ENCODE measurements around the gene SUCLA2. TPM values are rescaled to one million over a fixed set of nuclear protein-coding genes. Genes with fewer than 3 reads are reported as not detected.

Gene SUCLA2
- total RNA-seq, 4 donors from 2014 or later: 45.4 to 68.5 (median 57.2) TPM

DNA sequence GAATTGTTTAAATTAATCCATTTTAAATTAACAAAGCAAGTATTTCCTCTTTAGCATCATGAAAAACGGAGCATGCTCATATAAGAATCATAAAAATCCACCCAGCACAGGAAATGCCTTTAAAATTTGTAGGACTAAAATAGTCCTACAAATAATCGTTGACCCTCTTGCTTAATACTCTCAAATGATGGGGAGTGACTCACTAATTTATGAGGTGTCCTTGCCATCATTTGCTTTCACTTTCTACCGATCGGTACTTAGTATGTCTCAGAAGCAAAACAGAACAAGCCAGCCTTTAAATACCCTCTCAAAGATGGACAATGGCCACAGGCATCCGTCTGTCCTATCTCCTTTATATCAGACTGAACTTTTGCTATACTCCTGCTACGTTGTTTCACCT lies 97.2 kb downstream of the SUCLA2 start:
- Histone ChIP-seq H3K27me3 (no peaks in the 10 kb centered on the region), H3K4me1 (no peaks in the 10 kb centered on the region), H3K36me3 (no peaks in the 10 kb centered on the region), H3K4me3 (peak overlapping the region; percentile 4 to 18 (median 10)), H3K9me3 (no peaks in the 10 kb centered on the region), H3K27ac (peak overlapping the region in 1 of 4 donors; percentile 13)
- TF ChIP-seq, protein P1, sequence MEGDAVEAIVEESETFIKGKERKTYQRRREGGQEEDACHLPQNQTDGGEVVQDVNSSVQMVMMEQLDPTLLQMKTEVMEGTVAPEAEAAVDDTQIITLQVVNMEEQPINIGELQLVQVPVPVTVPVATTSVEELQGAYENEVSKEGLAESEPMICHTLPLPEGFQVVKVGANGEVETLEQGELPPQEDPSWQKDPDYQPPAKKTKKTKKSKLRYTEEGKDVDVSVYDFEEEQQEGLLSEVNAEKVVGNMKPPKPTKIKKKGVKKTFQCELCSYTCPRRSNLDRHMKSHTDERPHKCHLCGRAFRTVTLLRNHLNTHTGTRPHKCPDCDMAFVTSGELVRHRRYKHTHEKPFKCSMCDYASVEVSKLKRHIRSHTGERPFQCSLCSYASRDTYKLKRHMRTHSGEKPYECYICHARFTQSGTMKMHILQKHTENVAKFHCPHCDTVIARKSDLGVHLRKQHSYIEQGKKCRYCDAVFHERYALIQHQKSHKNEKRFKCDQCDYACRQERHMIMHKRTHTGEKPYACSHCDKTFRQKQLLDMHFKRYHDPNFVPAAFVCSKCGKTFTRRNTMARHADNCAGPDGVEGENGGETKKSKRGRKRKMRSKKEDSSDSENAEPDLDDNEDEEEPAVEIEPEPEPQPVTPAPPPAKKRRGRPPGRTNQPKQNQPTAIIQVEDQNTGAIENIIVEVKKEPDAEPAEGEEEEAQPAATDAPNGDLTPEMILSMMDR (IDR thresholded peaks at IDR 0.05): no peak
- no peak for TF ChIP-seq POLR2A (IDR thresholded peaks at IDR 0.05)
- no peak for DNase-seq

DNA sequence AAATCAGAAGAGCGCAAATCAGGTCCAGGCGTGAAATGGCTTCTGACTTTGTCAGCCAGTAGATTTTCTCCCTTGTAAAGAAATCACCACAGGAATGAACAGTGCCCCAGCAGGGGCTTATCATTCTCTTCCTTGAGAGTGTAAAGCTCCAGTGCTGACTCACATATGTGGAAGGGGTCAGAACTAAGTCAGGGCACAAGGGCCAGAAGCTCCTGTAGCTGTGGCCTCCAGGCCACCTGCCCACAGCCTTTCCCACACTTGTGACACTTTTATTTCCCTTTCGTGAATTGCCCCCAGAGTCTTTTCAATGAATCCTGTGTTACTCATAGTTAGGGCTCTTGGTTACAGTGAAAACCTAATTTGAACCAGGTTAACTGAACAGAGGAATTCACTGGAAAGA lies 99.6 kb downstream of the SUCLA2 start:
- Histone ChIP-seq H3K27me3 (no peaks in the 10 kb centered on the region), H3K36me3 (no peaks in the 10 kb centered on the region), H3K4me1 (no peaks in the 10 kb centered on the region), H3K9me3 (no peaks in the 10 kb centered on the region), H3K4me3 (no peak overlapping the region), H3K27ac (no peak overlapping the region)
- TF ChIP-seq, protein P1 (IDR thresholded peaks at IDR 0.05): no peak
- TF ChIP-seq POLR2A (IDR thresholded peaks at IDR 0.05): no peak
- no peak for DNase-seq

DNA sequence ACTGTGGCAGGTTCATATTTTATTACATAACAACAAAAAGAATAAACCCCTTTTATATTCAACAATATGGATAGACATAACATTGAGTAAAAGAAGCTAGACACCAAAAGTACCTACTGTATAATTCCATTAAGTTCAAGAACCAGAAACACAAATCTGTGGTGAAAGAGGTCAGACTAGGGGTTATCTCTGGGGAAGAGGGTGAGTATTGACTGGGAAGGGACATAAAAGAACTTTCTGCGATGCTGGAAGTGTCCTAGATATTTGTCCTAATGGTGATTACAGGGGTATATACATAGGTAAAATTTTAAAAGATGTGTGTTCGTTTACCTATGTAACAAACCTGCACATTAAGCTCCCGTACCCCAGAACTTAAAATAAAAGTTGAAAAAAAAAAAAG lies 103.0 kb downstream of the SUCLA2 start:
- Histone ChIP-seq H3K36me3 (no peaks in the 10 kb centered on the region), H3K4me1 (no peaks in the 10 kb centered on the region), H3K27me3 (no peaks in the 10 kb centered on the region), H3K27ac (no peak overlapping the region), H3K4me3 (no peak overlapping the region), H3K9me3 (no peaks in the 10 kb centered on the region)
- no peak for TF ChIP-seq POLR2A (IDR thresholded peaks at IDR 0.05)
- TF ChIP-seq, protein P1 (IDR thresholded peaks at IDR 0.05): no peak
- no peak for DNase-seq

DNA sequence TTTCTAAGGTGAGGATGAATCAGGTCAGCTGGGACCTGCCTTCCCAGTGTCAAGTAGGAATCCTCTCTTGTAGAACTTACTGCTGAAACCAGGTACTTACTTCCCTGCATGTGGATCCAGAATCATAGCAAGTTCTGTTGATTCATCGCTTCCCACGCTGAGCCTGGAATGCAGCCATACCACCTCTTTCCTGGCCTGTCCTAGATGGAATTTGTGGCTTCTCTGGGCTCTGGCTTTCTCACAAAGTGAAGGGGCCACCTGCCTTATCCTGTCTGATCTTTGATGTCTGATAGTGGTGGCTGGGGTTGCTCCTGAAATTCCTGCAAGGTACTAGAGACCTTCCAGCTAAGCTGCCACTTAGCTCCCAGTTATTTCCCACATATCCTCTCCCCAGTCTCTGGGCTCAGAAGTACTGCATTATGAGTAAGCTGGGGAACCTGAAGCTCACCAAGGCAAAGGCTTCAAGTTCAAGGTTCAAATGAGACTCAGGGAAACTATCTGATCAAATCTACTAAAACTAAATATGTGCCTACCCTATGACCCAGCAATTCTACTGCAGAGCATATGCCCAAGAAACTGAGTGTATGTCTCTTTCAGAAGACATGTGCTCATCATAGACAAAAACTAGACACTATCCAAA lies 103.5 kb downstream of the SUCLA2 start:
- no peak overlapping the region for H3K4me3 ChIP-seq
- no peak for DNase-seq
- no peaks in the 10 kb centered on the region for H3K4me1 ChIP-seq
- no peaks in the 10 kb centered on the region for H3K9me3 ChIP-seq
- TF ChIP-seq, protein P1 (IDR thresholded peaks at IDR 0.05): no peak
- TF ChIP-seq POLR2A (IDR thresholded peaks at IDR 0.05): no peak
- no peaks in the 10 kb centered on the region for H3K27me3 ChIP-seq
- H3K27ac ChIP-seq: no peak overlapping the region
- H3K36me3 ChIP-seq: no peaks in the 10 kb centered on the region

DNA sequence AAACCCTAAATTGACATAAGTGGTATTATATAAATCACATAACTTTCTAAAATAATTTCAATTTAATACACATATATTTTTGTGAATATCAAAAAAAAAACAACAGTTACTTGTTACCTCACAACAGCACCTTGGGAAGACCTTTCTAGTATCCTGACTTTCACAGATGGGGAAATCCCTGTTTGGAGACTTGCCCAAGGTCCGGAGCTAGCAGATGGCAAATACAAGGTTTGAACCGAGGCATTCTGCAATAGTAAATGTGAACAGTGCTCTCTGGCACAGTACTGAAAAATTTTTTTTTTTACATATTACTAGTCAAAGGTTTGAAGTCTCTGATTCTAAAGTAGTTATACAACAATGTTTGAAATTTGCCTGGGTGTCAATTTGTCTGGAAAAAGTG lies 104.5 kb downstream of the SUCLA2 start:
- TF ChIP-seq POLR2A (IDR thresholded peaks at IDR 0.05): no peak
- TF ChIP-seq, protein P1 (IDR thresholded peaks at IDR 0.05): no peak
- DNase-seq: no peak
- H3K36me3 ChIP-seq: no peaks in the 10 kb centered on the region
- H3K4me1 ChIP-seq: no peaks in the 10 kb centered on the region
- no peaks in the 10 kb centered on the region for H3K27me3 ChIP-seq
- no peak overlapping the region for H3K27ac ChIP-seq
- no peaks in the 10 kb centered on the region for H3K9me3 ChIP-seq
- H3K4me3 ChIP-seq: no peak overlapping the region

DNA sequence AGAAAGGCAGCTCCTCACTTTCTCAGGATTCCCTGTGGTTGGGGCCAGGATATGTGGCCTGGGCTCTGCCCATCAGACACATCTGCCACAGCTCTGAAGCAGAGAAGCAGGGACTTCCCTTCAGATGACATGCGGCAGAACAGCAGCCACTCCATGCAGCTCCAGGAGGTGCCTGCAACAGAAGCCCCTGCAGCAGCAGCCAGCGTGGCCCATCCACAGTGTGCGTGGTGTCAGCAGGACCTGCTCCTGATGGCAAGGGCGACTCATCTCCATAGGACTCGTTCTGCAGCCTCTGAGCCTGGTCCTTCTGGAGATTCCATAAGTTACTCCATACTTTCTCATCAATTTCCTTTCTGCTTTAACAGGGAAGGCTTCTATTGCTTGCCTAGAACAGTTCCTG lies 105.0 kb downstream of the SUCLA2 start:
- TF ChIP-seq, protein P1 (IDR thresholded peaks at IDR 0.05): no peak
- no peak for TF ChIP-seq POLR2A (IDR thresholded peaks at IDR 0.05)
- H3K4me3 ChIP-seq: no peak overlapping the region
- H3K9me3 ChIP-seq: no peaks in the 10 kb centered on the region
- no peaks in the 10 kb centered on the region for H3K27me3 ChIP-seq
- no peak overlapping the region for H3K27ac ChIP-seq
- no peaks in the 10 kb centered on the region for H3K4me1 ChIP-seq
- no peak for DNase-seq
- no peaks in the 10 kb centered on the region for H3K36me3 ChIP-seq

Measured in Peyer's patch (tissue), 4 donors.